CD4-positive, alpha-beta T cell treated with Interleukin-15 for 1 hour (primary cell): ENCODE results near the gene RPS5.
"Not testable (repeated sequence)": the region's sequence is repeated elsewhere in the genome, so short reads cannot be mapped to it uniquely, and the experiment has no call there.

ENCODE experiments used
- DNase-seq: peaks from one replicate; pipeline ENCODE4 v3.0.0-alpha.2; 2020

RPS5 gene

GRCh38 chr19:58385891-58386575, 1.0 kb upstream of the RPS5 start:
- no peak for DNase-seq

GRCh38 chr19:58387338-58388174, 487 bp downstream of the RPS5 start:
- DNase-seq, result no peak

GRCh38 chr19:58388175-58388526, 1.1 kb downstream of the RPS5 start:
- no peak for DNase-seq

GRCh38 chr19:58392945-58393724, 6.1 kb downstream of the RPS5 start:
- DNase-seq, result no peak

- DNase-seq, result no peak
Measured at GRCh38 chr19:58393725-58394033, 6.6 kb downstream of the RPS5 start.

- DNase-seq, result no peak
Measured at GRCh38 chr19:58394821-58395219, 7.8 kb downstream of the RPS5 start.

GRCh38 chr19:58395220-58395978, 8.3 kb downstream of the RPS5 start, which contains the start of gene RNF225:
RNF225 (plus strand) TSS chr19:58395656; CDS start chr19:58396090, 434 bp downstream.
- DNase-seq, result no peak

GRCh38 chr19:58395979-58396627, 9.0 kb downstream of the RPS5 start:
- no peak for DNase-seq

- no peak for DNase-seq
Measured at GRCh38 chr19:58396691-58397532, 9.8 kb downstream of the RPS5 start.

GRCh38 chr19:58397533-58398037, 10.5 kb downstream of the RPS5 start:
- DNase-seq, result no peak

- DNase-seq, result no peak
Measured at GRCh38 chr19:58398087-58398486, 11.0 kb downstream of the RPS5 start.

- DNase-seq, result no peak
Measured at GRCh38 chr19:58398545-58398944, 11.5 kb downstream of the RPS5 start.

GRCh38 chr19:58399903-58400302, 12.8 kb downstream of the RPS5 start:
- no peak for DNase-seq

GRCh38 chr19:58400316-58400915, 13.3 kb downstream of the RPS5 start:
- DNase-seq, result no peak

- DNase-seq, result peak; percentile 99
Measured at GRCh38 chr19:58400916-58401839, 14.1 kb downstream of the RPS5 start.

- DNase-seq, result no peak
Measured at GRCh38 chr19:58401840-58402421, 14.9 kb downstream of the RPS5 start.

- DNase-seq, result not testable (repeated sequence)
Measured at GRCh38 chr19:58403920-58404478, 16.9 kb downstream of the RPS5 start.

- no peak for DNase-seq
Measured at GRCh38 chr19:58406818-58407657, 20.0 kb downstream of the RPS5 start.
